LHCN-M2 (cell line): ENCODE data around the gene MYCBP. TPM values are rescaled to one million over a fixed set of nuclear protein-coding genes. Genes with fewer than 3 reads are reported as not detected.
"Not testable (repeated sequence)": the region's sequence is repeated elsewhere in the genome, so short reads cannot be mapped to it uniquely, and the experiment has no call there.

Experiments used
- DNase-seq: peaks from one replicate; pipeline ENCODE4 v3.0.0-alpha.2; 2012; ENCODE audit warnings: low read depth
- total RNA-seq: library from RNA; depleted of rRNA; stranded (reverse); fragments of >200 nt; gene quantifications from 2 replicates; pipeline ENCODE4 v1.2.3, GENCODE V29; 2014

MYCBP gene
- total RNA-seq, 1 experiment from 2014 or later, result 40.5 TPM

DNA sequence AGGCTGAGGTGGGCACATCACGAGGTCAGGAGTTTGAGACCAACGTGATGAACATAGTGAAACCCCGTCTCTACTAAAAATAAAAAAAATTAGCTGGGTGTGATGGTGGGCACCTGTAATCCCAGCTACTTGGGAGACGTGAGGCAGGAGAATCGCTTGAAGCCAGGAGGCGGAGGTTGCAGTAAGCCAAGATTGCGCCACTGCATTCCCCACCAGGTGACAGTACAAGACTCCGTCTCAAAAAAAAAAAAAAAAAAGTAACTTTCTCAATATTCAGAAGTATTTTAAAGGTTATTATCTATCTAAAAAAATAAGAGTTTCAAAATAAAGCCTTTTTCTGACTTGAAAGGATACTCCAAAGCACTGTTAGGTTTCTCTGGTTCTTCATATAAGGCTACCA is 5.9 kb downstream of the MYCBP start:
- DNase-seq, result no peak

DNA sequence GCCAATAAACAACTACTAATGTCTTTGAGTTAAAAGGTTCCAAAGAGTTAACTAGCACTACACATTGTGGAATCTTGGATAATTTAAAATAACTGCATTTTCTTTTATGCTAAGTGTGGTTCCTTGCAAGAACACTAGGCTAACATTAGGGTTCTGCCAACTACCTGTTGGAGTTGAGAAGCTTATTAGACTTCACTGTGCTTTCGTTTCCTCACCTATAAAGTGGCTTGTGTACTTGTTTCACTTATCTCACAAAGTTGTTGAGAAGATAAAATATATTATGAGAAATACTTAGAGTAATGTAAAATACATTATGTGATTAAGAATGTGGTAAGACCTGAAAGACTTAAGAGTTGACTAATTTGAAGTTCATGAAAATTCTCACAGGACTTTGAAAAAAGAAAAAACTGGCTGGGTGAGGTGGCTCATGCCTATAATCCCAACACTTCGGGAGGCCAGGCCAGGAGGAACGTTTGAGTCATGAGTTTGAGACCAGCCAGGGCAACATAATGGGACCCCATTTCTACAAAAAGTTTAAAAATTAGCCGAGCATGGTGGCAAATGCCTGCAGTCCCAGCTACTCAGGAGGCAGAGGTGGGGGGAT is 7.9 kb downstream of the MYCBP start:
- no peak for DNase-seq

DNA sequence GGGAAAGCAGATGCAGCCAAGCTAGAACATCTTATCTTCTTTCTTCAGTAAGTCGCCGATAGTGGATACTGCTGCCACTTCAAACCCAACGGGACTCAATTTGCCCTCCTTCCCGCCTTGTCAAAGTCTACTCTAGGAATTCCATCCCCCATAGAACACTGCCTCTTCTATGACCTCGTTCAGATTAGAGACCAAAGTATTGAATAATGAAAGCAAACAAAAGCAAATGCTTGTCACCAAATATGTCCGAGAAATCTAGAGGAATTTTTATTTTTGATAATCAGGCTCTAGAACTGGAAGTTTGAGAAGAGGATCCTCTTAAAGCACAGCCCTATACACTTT is 12.7 kb downstream of the MYCBP start:
- no peak for DNase-seq

DNA sequence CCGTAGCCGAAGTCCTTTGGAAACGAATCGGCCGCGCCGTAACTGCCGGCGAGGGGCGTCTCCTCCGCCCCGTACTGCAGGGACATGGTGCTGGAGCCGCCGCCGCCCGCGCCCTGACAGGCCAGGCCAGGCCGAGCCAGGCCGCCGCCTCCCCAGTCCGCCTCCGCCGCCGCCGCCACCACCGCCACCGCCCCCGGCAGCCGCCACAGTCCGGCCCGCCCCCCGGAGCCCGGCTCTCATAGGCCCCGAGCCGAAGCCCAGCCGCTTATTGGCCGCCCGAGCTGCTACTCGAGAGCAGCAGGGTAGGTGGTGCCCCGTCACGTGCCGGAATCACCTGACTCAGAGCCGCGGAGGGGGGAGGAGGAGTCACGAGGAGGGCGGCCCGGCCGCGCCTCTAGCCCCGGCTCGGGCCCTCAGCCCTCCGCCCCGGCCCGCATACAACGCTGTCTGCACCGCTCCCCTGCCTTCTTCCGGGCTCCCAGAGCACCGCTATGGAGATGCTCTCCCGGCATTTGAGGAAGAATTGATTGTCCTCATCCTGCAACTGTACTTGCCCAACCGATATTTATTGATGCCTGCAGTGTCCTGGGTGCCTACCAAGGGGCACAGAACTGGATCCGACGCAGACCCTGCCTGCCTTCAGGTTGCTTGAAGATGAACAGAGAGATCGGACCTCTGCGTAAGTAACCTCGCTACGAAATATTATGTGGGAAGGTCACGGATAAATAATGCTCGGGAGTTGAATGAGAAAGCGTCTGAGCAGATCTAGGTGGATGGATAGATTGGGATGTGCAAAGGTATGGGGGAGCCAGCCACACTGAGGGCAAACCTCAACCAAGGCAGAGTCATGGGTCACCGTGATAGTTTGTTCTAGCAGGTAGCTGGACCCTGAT is 13.3 kb downstream of the MYCBP start, which contains the start of gene RRAGC:
RRAGC (minus strand) TSS at position 212 of the 893 bp plus-strand sequence; CDS start at position 86, 126 bp downstream.
- DNase-seq, result peak; percentile 97

DNA sequence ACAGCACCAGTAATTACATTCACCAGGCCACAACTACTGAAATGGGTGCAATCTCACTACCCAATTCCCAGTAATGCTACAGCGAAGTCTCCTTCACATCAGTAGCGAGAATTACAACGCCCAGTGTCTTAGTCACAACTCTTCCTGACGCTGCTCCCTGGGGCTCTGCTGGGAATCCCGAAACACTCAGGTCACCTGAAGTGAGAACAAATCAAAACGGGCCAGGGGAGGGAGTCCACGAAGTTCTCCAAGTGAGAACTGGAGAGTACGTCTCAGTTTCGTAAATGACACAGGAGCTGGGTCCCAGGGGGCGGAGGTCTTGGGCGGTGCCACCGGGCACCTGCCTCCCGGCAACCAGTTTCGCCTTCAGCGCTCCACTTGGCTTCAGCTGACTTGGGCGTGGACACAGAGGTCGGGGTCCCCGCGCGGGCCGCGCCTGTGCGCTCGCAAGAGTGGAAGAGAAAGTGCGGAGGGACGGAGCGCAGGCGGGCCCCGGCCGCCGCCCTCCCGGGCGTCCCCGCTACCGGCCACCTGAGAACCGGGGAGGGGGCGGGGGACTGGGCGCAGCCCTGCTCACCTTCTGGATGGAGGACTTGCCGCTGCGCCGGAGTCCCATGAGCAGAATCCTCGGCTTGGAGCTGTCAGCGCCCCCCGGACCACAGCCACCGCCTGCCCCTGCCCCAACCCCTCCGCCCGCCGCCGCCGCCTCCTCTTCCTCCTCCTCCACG is 14.2 kb downstream of the MYCBP start:
- peak; percentile 47 for DNase-seq

DNA sequence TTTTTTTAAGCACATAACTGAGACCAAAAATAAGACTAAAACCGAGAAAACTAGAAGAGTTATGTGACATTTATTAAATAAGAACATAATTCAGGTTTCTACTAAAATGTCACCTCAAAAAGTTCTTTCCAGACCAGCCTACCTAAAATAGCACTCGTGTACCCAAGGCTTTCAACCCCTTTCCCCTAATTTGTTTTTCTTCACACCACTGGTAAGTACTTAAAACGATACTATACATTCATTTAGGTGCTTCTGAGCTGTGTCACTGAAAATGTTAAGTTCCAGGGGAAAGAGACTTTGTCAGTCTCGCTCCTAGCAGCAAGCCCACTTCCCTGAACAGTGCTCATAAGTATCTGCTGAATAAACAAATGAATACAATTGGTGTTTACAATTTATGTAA is 20.4 kb downstream of the MYCBP start:
- no peak for DNase-seq

DNA sequence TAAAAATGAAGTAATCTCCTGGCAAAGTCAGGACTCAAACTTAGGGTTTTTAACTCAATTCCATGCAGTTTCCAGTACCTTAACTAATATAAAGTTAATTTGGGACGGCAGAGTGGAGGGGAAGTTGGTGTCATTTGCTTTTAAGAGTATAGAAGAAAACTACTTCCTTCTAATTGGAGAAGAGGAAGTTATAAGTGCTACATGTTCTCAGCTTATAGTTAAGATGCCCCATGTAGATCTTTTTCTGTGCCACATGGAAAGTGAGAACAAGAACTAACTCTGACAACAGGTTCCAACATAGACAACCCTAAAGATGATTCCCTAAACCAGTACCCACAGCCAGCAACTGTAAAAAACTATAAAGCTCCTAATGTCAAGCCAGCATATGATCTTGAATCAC is 25.1 kb downstream of the MYCBP start:
- no peak for DNase-seq

DNA sequence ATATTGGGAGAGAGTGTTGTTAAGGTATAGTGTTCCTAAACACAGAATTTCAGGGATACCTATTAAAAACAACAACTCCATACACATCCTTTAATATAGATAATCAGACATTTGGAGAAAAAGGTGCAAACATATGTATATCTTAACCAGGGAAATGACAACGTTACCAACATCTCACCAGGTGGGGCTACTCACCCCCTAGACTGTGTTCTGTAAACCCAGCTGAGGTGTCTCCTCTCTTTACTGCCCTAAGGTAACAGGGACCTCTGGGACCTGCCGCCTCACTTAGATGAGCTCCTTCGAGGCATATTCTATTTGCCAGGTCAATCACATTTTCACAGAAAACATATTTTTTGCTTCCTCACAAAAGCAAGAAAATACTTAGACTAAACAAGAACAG is 26.9 kb downstream of the MYCBP start:
- DNase-seq, result no peak

DNA sequence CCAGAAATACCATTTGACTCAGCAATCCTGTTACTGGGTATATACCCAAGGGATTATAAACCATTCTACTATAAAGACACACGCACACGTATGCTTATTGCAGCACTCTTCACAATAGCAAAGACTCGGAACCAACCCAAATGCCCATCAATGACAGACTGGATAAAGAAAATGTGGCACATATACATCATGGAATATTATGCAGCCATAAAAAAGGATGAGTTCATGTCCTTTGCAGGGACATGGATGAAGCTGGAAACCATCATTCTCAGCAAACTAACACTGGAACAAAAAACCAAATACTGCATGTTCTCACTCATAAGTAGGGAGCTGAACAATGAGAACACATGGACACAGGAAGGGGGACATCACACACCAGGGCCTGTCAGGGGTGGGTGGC is 28.1 kb downstream of the MYCBP start:
- not testable (repeated sequence) for DNase-seq

DNA sequence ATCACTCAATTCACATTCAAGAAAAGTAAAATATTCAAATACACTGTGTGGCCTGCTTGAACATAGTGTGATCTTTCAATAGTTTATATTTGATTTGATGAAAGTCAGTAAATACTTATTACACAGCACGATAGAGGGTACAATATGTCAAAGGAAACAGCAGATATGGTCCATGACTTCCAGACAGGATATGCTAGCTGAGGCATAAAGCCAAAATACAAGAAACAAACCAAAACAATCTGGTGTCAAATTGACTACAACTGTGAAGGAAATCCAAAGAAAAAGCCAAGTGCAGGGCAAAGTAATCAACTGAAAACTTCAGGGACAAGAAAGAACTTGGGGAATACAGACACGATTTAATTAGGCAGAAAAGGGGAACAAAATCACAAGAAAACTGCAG is 32.9 kb downstream of the MYCBP start:
- DNase-seq, result no peak

DNA sequence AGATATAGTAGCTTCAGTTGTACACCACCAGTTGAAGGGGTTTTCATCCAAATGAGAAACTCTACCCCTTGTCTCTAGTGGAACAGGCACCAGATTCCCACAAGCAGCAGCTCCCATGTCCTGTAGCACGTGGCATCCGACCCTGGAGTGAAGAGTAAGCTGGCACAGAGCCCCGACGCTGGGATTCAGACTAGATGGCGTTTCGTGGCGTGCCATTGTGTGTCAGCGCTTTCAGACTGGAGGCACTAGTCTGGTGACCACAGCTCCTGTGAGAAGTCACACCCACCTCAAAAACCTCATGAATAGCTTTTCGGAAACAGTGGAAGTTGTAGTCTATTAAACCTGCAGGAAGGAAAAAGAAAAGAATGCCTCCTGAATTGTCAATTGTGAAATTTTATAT is 33.8 kb downstream of the MYCBP start:
- DNase-seq, result no peak

DNA sequence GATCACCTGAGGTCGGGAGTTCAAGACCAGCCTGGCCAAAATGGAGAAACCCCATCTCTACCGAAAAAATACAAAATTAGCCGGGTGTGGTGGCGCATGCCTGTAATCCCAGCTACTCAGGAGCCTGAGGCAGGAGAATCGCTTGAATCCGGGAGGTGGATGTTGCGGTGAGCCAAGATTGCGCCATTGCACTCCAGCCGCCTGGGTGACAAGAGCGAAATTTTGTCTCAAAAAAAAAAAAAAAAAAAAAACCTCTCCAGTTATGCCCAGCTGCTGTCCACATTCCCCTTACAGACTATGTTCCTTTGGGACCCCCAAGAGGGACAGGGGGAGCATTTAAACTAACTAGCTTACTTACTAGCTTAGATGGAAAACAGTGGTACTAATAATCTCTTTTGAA is 36.8 kb downstream of the MYCBP start:
- not testable (repeated sequence) for DNase-seq

DNA sequence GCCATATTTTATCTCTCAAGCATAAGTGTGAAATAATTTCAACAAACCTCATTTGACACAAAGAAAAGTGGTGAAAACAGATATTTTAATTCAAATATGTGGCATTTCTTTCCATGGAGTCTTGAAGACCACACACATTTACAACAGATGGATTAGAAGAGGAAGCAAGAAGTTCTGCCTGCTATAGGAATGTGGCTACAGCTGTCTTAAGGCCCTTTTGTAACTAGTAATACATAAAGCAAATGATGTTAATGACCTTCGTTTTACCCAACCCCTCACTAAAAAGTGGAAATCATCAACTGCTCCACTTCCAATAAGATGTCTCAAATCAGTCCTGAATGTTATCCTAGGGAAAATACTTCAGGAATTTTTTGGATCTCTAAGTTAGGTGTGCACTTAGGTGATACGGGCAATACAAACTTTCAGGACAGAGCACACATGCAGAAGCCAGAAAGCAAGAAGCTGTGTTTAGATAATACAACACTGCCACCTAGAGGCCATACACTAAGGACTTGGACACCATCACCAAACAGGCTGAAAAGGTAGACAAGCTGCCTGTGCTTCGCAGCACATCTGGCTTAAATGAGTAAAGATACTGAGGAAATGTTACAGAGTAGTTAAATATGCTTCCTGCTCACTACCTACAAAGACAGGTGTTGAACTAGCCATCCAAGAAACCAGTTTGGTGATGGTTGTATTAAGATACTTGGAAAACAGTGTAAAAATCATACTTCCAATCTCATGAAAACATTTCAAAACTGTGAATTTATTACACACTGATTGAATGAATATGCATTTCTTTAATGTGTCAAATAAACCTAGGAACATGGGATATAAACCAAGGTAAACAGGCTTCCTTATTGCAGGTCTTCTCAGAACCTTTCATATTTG is 38.0 kb downstream of the MYCBP start:
- DNase-seq, result peak; percentile 75

DNA sequence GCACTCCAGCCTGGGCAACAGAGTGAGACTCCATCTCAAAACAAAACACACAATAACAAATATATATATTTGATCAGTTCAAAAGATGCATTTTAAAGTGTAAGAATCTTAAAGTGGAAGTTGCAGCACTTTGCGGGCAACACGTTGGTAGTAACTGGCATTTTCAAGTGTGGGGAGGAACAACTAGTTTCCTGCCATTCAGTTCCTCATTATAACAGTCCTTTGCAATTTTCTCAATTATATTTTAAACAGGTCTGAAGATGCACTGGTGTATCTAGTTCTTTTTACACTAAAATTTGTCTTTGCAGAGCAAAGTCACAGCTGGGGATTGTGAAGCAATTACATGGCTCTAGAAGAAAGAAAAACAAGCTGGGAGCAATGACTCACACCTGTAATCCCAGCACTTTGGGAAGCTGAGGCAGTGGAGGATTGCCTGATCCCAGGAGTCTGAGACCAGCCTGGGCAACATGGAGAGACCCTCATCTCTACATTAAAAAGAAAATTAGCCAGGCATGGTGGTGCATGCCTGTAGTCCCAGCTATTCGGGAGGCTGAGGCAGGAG is 38.8 kb downstream of the MYCBP start:
- DNase-seq, result peak; percentile 17

DNA sequence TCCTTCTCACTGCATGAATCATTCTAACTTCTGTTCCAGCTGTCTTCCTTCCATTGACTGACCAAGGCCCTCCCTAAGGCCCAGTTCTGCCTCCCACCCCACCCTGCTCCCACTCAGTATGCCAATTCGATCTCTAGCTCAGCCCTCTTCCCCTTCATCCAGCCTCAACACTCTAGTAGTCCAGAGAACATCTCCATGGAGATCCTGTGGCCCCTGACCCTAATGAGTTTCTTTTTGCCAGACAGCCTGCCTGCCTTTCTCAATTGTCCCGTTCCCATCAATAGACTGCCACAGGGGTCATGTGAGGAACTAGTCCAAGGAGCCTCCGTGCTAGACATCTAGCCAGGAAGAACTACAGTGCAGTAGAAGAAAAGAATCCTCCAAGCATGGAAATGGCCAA is 40.0 kb downstream of the MYCBP start:
- DNase-seq, result no peak

DNA sequence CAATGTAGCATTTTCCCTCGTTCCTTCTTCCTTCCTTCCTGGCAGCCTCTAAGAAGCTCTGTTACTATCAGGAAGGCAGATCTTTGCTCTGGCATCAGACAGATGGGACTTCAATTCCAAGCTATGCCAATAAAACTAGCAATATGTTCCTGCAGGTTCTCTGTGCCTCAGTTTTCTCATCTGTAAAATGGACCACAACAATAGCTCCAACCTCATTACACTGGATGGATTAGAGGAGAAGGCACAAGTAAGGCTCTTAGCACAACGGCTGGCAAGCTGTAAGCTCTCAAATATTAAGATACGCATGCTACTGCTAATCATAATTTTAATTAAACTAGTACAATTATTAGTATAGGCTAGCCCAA is 40.8 kb downstream of the MYCBP start:
- DNase-seq, result no peak

DNA sequence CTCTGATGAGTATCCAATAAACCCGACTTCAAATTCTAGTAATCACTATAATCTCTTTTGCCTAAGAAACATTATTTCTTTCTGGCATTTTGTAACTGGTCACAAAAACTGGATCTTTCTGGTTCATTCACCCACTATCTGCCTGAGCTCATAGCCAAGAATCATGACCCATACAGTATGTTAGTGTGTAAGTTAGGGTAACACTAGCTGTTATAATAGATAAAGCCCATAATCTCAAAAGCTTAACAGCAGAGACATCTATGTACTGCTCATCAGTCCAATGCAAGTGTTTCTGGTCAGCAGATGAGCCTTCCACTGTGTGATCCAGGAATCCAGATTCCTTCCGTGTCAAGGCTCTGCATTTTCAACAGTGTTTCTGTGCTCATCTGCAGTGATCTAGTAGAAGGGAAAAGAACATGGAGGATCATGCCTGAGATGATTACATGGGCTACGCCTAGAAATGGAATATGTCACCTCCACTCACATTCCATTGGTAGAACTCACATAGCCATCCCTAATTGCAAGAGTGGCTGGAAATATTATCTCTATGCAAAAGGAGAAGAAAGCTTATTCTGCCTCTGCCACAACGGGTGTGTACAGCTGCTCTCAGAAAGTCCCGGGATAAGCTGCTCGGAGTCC is 41.3 kb downstream of the MYCBP start:
- peak; percentile 22 for DNase-seq

DNA sequence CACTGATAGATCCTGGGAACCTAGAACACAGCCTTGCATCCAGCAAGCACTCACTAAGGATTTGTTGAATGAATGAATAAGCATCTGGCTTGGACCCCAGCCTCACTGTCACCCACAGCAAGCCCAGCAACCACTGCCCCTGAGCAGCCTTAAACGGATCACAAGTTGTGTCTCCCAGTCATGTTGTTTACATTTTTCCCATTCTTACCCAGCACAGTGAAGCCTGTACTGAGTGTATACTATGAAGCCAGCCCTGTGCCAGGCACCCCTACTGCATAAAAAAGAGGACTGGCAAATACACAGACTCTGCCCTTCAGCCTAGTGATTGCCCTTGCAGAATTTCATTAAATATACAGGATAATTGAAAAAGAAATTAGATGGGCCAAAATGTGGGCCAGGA is 43.8 kb downstream of the MYCBP start:
- no peak for DNase-seq

DNA sequence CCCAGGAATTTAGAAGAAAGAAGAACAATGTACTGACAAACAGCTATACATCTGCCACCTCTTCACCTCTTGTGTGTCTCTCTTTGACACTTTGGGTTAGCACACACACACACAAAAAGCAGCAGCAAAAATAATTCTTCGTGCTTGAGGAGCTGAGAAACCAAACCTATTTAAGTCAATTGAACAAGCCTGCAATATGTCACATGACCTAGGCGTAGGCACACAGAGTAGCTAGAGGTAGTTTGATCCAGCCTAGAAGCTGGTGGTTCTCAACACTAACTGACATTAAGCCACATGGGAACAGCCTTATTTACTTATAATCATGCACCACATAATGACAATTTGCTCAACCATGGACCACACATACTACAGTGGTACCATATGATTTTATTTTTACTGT is 45.8 kb downstream of the MYCBP start:
- DNase-seq, result no peak

DNA sequence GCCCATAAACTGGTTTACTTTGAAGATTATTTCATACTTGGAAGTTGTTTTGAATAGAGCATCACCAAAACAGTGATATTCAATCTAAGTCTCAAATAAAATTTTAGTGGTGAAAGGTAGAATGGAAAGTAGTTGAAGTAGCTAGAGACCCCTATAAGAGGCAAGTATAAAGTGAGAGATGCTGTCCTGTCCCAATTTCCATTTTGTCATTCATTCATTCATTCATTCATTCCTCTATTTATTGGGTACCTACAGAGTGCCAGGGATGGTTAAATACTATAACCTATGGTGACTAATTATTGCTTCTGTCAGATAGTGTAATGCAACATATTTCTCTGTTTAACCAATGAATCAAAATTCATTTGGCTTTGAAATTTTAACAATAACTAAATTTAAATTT is 46.3 kb downstream of the MYCBP start:
- DNase-seq, result no peak

DNA sequence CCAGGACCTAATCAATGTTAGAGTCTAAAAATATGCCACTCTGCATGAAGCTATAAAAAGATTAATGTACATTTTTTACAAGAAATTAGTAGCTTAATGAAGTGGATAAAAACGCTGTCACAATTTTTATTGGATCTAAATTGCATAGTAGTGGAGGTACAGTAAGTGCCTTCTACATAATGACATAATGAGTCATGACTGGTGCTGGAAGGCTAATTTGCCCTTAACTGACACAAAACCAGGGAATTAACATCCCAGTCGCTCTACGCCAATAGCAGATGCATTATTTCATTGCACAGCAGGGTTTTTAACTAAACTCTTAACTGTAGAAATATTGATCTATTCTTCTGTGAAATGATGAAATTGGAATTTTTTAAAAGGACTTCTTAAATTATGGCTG is 46.9 kb downstream of the MYCBP start:
- DNase-seq, result no peak
